ENCODE measurements around the gene MUS81. TPM values are rescaled to one million over a fixed set of nuclear protein-coding genes. Genes with fewer than 3 reads are reported as not detected.

The MUS81 gene
- total and polyA plus RNA-seq, 2 of the 13 experiments (the other 11 are each of a cell fraction or from before 2014, with no cell fraction given): 25.6 to 30.2 TPM

DNA sequence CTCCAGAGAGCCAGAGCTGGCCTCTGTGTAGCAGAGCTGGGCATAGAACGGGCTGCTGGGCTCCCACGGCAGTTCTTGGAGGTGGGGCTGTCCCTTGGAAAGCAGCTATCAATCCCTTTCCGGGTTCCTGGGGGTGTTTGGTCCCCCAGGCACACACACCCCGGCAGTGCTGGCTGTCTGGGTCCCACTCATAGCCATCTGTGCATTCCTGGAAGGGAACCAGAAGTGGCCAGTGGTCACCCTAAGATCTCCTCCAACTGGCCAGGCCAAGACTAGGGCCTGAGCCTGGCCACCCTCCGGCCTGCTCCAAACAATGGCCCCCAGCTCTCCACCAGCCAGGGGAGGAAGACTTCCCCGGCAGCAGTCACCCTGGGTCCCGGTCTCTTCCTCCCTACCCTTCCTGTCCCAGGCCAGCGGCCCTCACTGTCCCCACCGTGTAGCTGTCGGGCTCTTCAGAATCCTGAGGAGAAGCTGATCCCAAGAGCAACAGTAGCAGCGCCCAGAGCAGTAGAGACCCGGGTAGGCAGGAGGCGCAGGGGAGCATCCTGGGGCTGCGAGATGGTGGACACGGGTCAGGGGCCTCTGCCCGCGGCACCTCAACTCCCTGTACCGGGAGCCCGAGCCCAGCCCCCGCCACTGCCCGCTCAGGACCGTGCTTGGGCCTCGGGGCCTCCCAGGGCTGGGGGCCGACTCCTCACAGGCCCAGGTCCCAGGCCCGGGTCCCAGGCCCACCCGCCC is 11.7 kb downstream of the MUS81 start (continued):
- TF ChIP-seq YY1 (IDR thresholded peaks at IDR 0.05; ENCODE audit: insufficient read depth, insufficient replicate concordance, low read depth, low read length) (no peak), ZBTB37 (CRISPR knock-in tag; IDR thresholded peaks at IDR 0.05) (no peak), ZNF607 (CRISPR knock-in tag; IDR thresholded peaks at IDR 0.05; ENCODE audit: borderline replicate concordance) (no peak), ZKSCAN1 (IDR thresholded peaks at IDR 0.05; ENCODE audit: low read length) (no peak), SMAD1 (CRISPR knock-in tag; IDR thresholded peaks at IDR 0.05; ENCODE audit: borderline replicate concordance, low read depth) (0 out of 2 replicates have a peak, but pooled peaks have one; percentile 20), ARNTL (CRISPR knock-in tag; IDR thresholded peaks at IDR 0.05) (no peak), AGO2 (optimal IDR thresholded peaks at IDR 0.05; ENCODE audit: low read depth, low read length) (no peak), ZFX (CRISPR knock-in tag; IDR thresholded peaks at IDR 0.05; ENCODE audit: low read depth) (peak; percentile 55)
- TF ChIP-seq, protein P1, sequence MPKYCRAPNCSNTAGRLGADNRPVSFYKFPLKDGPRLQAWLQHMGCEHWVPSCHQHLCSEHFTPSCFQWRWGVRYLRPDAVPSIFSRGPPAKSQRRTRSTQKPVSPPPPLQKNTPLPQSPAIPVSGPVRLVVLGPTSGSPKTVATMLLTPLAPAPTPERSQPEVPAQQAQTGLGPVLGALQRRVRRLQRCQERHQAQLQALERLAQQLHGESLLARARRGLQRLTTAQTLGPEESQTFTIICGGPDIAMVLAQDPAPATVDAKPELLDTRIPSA (CRISPR knock-in tag; IDR thresholded peaks at IDR 0.05; ENCODE audit: borderline replicate concordance): no peak
- TF ChIP-seq, protein P2, sequence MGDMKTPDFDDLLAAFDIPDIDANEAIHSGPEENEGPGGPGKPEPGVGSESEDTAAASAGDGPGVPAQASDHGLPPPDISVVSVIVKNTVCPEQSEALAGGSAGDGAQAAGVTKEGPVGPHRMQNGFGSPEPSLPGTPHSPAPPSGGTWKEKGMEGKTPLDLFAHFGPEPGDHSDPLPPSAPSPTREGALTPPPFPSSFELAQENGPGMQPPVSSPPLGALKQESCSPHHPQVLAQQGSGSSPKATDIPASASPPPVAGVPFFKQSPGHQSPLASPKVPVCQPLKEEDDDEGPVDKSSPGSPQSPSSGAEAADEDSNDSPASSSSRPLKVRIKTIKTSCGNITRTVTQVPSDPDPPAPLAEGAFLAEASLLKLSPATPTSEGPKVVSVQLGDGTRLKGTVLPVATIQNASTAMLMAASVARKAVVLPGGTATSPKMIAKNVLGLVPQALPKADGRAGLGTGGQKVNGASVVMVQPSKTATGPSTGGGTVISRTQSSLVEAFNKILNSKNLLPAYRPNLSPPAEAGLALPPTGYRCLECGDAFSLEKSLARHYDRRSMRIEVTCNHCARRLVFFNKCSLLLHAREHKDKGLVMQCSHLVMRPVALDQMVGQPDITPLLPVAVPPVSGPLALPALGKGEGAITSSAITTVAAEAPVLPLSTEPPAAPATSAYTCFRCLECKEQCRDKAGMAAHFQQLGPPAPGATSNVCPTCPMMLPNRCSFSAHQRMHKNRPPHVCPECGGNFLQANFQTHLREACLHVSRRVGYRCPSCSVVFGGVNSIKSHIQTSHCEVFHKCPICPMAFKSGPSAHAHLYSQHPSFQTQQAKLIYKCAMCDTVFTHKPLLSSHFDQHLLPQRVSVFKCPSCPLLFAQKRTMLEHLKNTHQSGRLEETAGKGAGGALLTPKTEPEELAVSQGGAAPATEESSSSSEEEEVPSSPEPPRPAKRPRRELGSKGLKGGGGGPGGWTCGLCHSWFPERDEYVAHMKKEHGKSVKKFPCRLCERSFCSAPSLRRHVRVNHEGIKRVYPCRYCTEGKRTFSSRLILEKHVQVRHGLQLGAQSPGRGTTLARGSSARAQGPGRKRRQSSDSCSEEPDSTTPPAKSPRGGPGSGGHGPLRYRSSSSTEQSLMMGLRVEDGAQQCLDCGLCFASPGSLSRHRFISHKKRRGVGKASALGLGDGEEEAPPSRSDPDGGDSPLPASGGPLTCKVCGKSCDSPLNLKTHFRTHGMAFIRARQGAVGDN (CRISPR knock-in tag; IDR thresholded peaks at IDR 0.05): peak; percentile 26; the same call in 1 of the 2 replicates

Data from HepG2 (cell line).